Duodenal mucosa (tissue), 2 donors: ENCODE measurements around the gene PTPN23.
"Not testable (repeated sequence)": the region's sequence is repeated elsewhere in the genome, so short reads cannot be mapped to it uniquely, and the experiment has no call there.

Source experiments
- H3K27ac ChIP-seq: one replicate; pipeline ENCODE4 v1.7.0; 2013; ENCODE audit warnings: low read depth, low read length
- H3K27me3 ChIP-seq, 2 donors: one replicate each; pipeline ENCODE4 v1.7.0; 2013; ENCODE audit warnings: low read length in 2 of 2, control low read depth in 1 of 2; ENCODE audit not compliant: insufficient read depth in 2 of 2, control insufficient read depth in 1 of 2
- H3K36me3 ChIP-seq, 2 donors: one replicate each; pipeline ENCODE4 v1.7.0; 2013; ENCODE audit warnings: low read length in 2 of 2, control low read depth in 1 of 2; ENCODE audit not compliant: insufficient read depth in 2 of 2, control insufficient read depth in 1 of 2
- H3K4me1 ChIP-seq, 2 donors: one replicate each; pipeline ENCODE4 v1.7.0; 2013; ENCODE audit warnings: low read length in 2 of 2, control low read depth in 1 of 2; ENCODE audit not compliant: insufficient read depth in 2 of 2, control insufficient read depth in 1 of 2
- H3K4me3 ChIP-seq, 2 donors: one replicate each; pipeline ENCODE4 v1.7.0; 2013; ENCODE audit warnings: low read length in 2 of 2, low read depth in 1 of 2
- H3K9ac ChIP-seq, 2 donors: one replicate each; pipeline ENCODE4 v1.7.0; 2013; ENCODE audit warnings: low read length in 2 of 2, low read depth in 1 of 2
- H3K9me3 ChIP-seq, 2 donors: one replicate each; pipeline ENCODE4 v1.7.0; 2013; ENCODE audit warnings: low read length in 2 of 2, control low read depth in 1 of 2; ENCODE audit not compliant: control insufficient read depth in 1 of 2

Gene PTPN23

DNA sequence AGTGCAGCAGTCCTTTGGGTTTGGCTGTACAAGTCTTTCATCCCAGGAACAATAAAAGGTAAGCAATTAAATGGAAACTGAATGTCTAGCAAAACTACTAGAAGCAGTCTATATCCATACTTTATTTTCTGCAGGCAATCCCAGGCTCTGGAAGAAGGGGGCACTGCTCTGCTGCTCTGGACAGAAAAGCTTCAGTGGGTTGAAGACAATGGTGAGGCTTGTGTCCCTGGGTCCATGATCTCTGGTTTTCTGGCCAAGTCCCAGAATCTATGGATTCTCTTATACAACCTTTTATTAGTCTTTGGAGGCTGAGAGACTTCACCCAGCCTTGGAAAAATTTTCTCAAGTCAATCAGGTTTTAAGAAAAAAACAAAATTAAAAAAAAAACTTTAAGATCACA is 59.3 kb downstream of the PTPN23 start:
- Histone ChIP-seq H3K9me3 (no peaks in the 10 kb centered on the region), H3K4me3 (no peak overlapping the region), H3K4me1 (peaks cover 34 to 46% of the 10 kb centered on the region in 2 donors), H3K27ac (no peak overlapping the region), H3K36me3 (peaks cover 9 to 10% of the 10 kb centered on the region in 2 donors), H3K9ac (no peak overlapping the region), H3K27me3 (no peaks in the 10 kb centered on the region)

GRCh38 chr3:47441796-47442551 is 61.2 kb downstream of the PTPN23 start:
- Histone ChIP-seq H3K4me1 (peaks cover 31 to 38% of the 10 kb centered on the region in 2 donors), H3K27ac (peak overlapping the region; percentile 76), H3K9me3 (no peaks in the 10 kb centered on the region), H3K36me3 (peaks cover 9 to 10% of the 10 kb centered on the region in 2 donors), H3K4me3 (peak overlapping the region in 1 of 2 donors; percentile 1), H3K9ac (peak overlapping the region; percentile 5 to 69), H3K27me3 (no peaks in the 10 kb centered on the region)

- Histone ChIP-seq H3K4me3 (peak overlapping the region in 1 of 2 donors; percentile 56), H3K36me3 (peaks cover 9 to 10% of the 10 kb centered on the region in 2 donors), H3K9ac (peak overlapping the region in 1 of 2 donors; percentile 69), H3K27ac (peak overlapping the region; percentile 86), H3K27me3 (no peaks in the 10 kb centered on the region), H3K4me1 (peaks cover 31 to 38% of the 10 kb centered on the region in 2 donors), H3K9me3 (no peaks in the 10 kb centered on the region)
Measured at GRCh38 chr3:47443611-47443995, 62.8 kb downstream of the PTPN23 start.

DNA sequence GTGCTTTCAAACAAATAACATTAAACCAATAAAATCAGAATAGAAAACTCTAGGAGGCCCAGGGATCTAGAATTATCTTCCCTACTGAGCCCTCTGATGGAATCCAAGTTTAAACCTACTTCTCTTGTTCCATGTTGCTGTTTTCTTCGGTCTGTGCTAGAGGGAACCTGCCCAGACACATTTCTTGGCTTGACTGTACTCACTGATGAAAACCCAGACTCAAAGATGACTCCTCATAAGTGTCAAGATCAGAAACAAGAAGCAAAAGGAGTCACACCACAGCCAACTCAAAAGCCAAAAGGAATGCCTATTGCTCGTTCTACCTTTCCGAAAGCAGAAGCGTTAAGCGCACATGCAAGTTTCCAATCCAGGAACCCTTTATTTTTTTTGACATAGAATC is 63.3 kb downstream of the PTPN23 start:
- no peaks in the 10 kb centered on the region for H3K27me3 ChIP-seq
- peak overlapping the region; percentile 86 for H3K27ac ChIP-seq
- no peak overlapping the region for H3K4me3 ChIP-seq
- peaks cover 9 to 10% of the 10 kb centered on the region in 2 donors for H3K36me3 ChIP-seq
- peak overlapping the region in 1 of 2 donors; percentile 69 for H3K9ac ChIP-seq
- no peaks in the 10 kb centered on the region for H3K9me3 ChIP-seq
- peaks cover 31 to 38% of the 10 kb centered on the region in 2 donors for H3K4me1 ChIP-seq

GRCh38 chr3:47452453-47453215 is 71.8 kb downstream of the PTPN23 start:
- no peak overlapping the region for H3K9ac ChIP-seq
- no peak overlapping the region for H3K27ac ChIP-seq
- no peaks in the 10 kb centered on the region for H3K36me3 ChIP-seq
- no peaks in the 10 kb centered on the region for H3K27me3 ChIP-seq
- no peaks in the 10 kb centered on the region for H3K9me3 ChIP-seq
- H3K4me3 ChIP-seq = no peak overlapping the region
- H3K4me1 ChIP-seq = no peaks in the 10 kb centered on the region

DNA sequence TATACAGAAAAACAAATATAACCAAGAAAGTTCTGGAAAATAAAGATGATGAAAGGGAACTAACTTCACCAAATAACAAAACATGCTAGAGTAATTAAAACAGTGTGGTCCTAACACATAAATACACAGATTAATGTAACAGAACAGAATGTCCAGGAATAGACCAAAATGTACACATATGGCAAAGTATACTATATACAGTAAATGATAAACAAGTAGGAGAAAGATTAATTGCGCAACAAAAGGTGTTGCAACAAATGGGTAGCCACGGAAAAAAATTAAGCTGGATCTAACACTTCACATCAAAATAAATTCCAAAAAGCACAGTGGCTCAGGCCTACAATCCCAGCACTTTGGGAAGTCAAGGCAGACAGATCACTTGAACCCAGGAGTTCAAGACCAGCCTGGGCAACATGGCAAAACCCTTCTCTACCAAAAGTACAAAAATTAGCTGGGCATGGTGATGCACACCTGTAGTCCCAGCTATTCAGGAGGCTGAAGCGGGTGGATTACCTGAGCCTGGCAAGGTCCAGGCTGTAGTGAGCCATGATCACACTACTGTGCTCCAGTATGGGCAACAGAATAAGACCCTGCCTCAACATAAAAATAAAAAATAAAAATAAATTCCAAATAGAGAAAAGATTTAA is 75.1 kb downstream of the PTPN23 start:
- no peaks in the 10 kb centered on the region for H3K27me3 ChIP-seq
- no peaks in the 10 kb centered on the region for H3K9me3 ChIP-seq
- no peak overlapping the region for H3K9ac ChIP-seq
- no peak overlapping the region for H3K4me3 ChIP-seq
- no peaks in the 10 kb centered on the region for H3K4me1 ChIP-seq
- no peak overlapping the region for H3K27ac ChIP-seq
- no peaks in the 10 kb centered on the region for H3K36me3 ChIP-seq

- Histone ChIP-seq H3K27ac (no peak overlapping the region), H3K4me1 (no peaks in the 10 kb centered on the region), H3K9ac (no peak overlapping the region), H3K4me3 (no peak overlapping the region), H3K9me3 (no peaks in the 10 kb centered on the region), H3K36me3 (no peaks in the 10 kb centered on the region), H3K27me3 (no peaks in the 10 kb centered on the region)
Measured at GRCh38 chr3:47456984-47457383, 76.2 kb downstream of the PTPN23 start.

GRCh38 chr3:47459534-47460085 is 78.8 kb downstream of the PTPN23 start:
- not testable (repeated sequence) for H3K27ac ChIP-seq, H3K4me3 ChIP-seq, H3K9me3 ChIP-seq, H3K36me3 ChIP-seq, H3K4me1 ChIP-seq, H3K27me3 ChIP-seq, H3K9ac ChIP-seq
